ENCODE measurements around the gene SLC6A13.
"Not testable (repeated sequence)": the region's sequence is repeated elsewhere in the genome, so short reads cannot be mapped to it uniquely, and the experiment has no call there.

Gene SLC6A13

GRCh38 chr12:232731-233614, 29.7 kb downstream of the SLC6A13 start:
- DNase-seq = no peak

- DNase-seq = no peak
These were observed 31.5 kb downstream of the SLC6A13 start for GRCh38 chr12:230925-231671.

GRCh38 chr12:229441-230191, 33.0 kb downstream of the SLC6A13 start:
- no peak for DNase-seq

GRCh38 chr12:228846-229200, 33.8 kb downstream of the SLC6A13 start:
- DNase-seq = no peak

- DNase-seq = no peak
These were observed 34.5 kb downstream of the SLC6A13 start for GRCh38 chr12:227923-228845.

- no peak for DNase-seq
These were observed 35.2 kb downstream of the SLC6A13 start for GRCh38 chr12:227286-227915.

- DNase-seq = no peak
These were observed 36.2 kb downstream of the SLC6A13 start for GRCh38 chr12:226401-226800.

- DNase-seq = no peak
These were observed 37.6 kb downstream of the SLC6A13 start for GRCh38 chr12:225012-225411.

GRCh38 chr12:224330-224729, 38.3 kb downstream of the SLC6A13 start:
- no peak for DNase-seq

- DNase-seq = no peak
These were observed 38.8 kb downstream of the SLC6A13 start for GRCh38 chr12:223841-224240.

GRCh38 chr12:221736-222135, 40.9 kb downstream of the SLC6A13 start:
- DNase-seq = no peak

- DNase-seq = no peak
These were observed 41.6 kb downstream of the SLC6A13 start for GRCh38 chr12:220946-221550.

- no peak for DNase-seq
These were observed 42.1 kb downstream of the SLC6A13 start for GRCh38 chr12:220491-220890.

GRCh38 chr12:219891-220352, 42.7 kb downstream of the SLC6A13 start:
- DNase-seq = peak; percentile 64

- no peak for DNase-seq
These were observed 43.7 kb downstream of the SLC6A13 start for GRCh38 chr12:218728-219590.

- no peak for DNase-seq
These were observed 44.4 kb downstream of the SLC6A13 start for GRCh38 chr12:218221-218620.

GRCh38 chr12:217029-217428, 45.6 kb downstream of the SLC6A13 start:
- DNase-seq = not testable (repeated sequence)

- no peak for DNase-seq
These were observed 47.5 kb downstream of the SLC6A13 start for GRCh38 chr12:215116-215515.

GRCh38 chr12:214003-214741, 48.5 kb downstream of the SLC6A13 start, which contains the start of gene SLC6A12:
SLC6A12 (minus strand) TSS chr12:214157; CDS start chr12:209986, 4,171 bp downstream.
- no peak for DNase-seq

Measured in NCI-H1436 (cell line).